ENCODE results near the gene KLRF2. TPM values are rescaled to one million over a fixed set of nuclear protein-coding genes. Genes with fewer than 3 reads are reported as not detected.

The KLRF2 gene
- polyA plus RNA-seq, 1 of the 3 experiments (the other 2 are of a cell fraction), result not detected

- TF ChIP-seq POLR2AphosphoS5 (IDR thresholded peaks at IDR 0.05; ENCODE audit: low read depth, low read length), result no peak
- TF ChIP-seq NRF1 (IDR thresholded peaks at IDR 0.05; ENCODE audit: low read depth, low read length), result no peak
- no peak for TF ChIP-seq GATA2 (CRISPR knock-in tag; IDR thresholded peaks at IDR 0.05)
- TF ChIP-seq USF1 (IDR thresholded peaks at IDR 0.05; ENCODE audit: borderline replicate concordance, low read depth), result no peak
- TF ChIP-seq SIN3A (IDR thresholded peaks at IDR 0.05; ENCODE audit: borderline replicate concordance, low read depth, low read length), result no peak
- TF ChIP-seq EZH2phosphoT487 (IDR thresholded peaks at IDR 0.05; ENCODE audit: borderline replicate concordance, low read depth), result no peak
These were observed 26.5 kb downstream of the KLRF2 start (continued) for GRCh38 chr12:9907769-9908168.

- Histone ChIP-seq H3K27ac (ENCODE audit: low read depth in 2 of 2, low read length in 1 of 2) (no peak overlapping the region), H3K4me3 (ENCODE audit: low read depth in 2 of 2, low read length in 1 of 2) (no peak overlapping the region), H3K9ac (no peak overlapping the region), H3K79me2 (ENCODE audit: insufficient read depth) (no peaks in the 10 kb centered on the region), H3F3A (replicated peaks; ENCODE audit: insufficient read depth) (no peaks in the 10 kb centered on the region), H3K4me2 (no peak overlapping the region), H3K36me3 (replicated peaks in 1 of 2; ENCODE audit: control insufficient read depth in 1 of 2, insufficient read depth in 2 of 2, low read length in 1 of 2) (no peaks in the 10 kb centered on the region), H3K27me3 (ENCODE audit: insufficient read depth) (no peaks in the 10 kb centered on the region), H2AFZ (ENCODE audit: low read depth) (no peak overlapping the region), H3K9me3 (no peaks in the 10 kb centered on the region), H3K9me2 (no peaks in the 10 kb centered on the region), H3K4me1 (ENCODE audit: control insufficient read depth in 1 of 2, insufficient read depth in 2 of 2, low read depth in 1 of 2, low read length in 1 of 2) (no peaks in the 10 kb centered on the region), H4K20me1 (ENCODE audit: insufficient read depth) (no peaks in the 10 kb centered on the region)
- 9% methylated on average over 4 of the region's 4 CpGs for WGBS (ENCODE audit: low lambda C conversion rate)
- ChIA-PET POLR2A (no interaction called here), CTCF (no interaction called here)
- DNase-seq, result no peak
- no peak for TF ChIP-seq FOXM1 (IDR thresholded peaks at IDR 0.05; ENCODE audit: low read depth)
- TF ChIP-seq EP300 (IDR thresholded peaks at IDR 0.05; ENCODE audit: borderline replicate concordance in 1 of 2, low read depth in 1 of 2, low read length in 1 of 2), result no peak
- no peak for TF ChIP-seq NRF1 (IDR thresholded peaks at IDR 0.05; ENCODE audit: low read depth, low read length)
- TF ChIP-seq USF2 (IDR thresholded peaks at IDR 0.05; ENCODE audit: borderline replicate concordance, low read depth, low read length), result no peak
These were observed 27.1 kb downstream of the KLRF2 start for GRCh38 chr12:9908350-9908749.

GRCh38 chr12:9909724-9910123 is 28.4 kb downstream of the KLRF2 start:
- no peaks in the 10 kb centered on the region for H3K79me2 ChIP-seq (ENCODE audit: insufficient read depth)
- DNase-seq, result no peak
- no peaks in the 10 kb centered on the region for H3K9me3 ChIP-seq
- ChIA-PET POLR2A (no interaction called here), CTCF (no interaction called here)
- no peaks in the 10 kb centered on the region for H3F3A ChIP-seq (replicated peaks; ENCODE audit: insufficient read depth)
- no peaks in the 10 kb centered on the region for H3K27me3 ChIP-seq (ENCODE audit: insufficient read depth)
- no peak overlapping the region for H3K4me3 ChIP-seq (ENCODE audit: low read depth in 2 of 2, low read length in 1 of 2)
- no peaks in the 10 kb centered on the region for H3K36me3 ChIP-seq (replicated peaks in 1 of 2; ENCODE audit: control insufficient read depth in 1 of 2, insufficient read depth in 2 of 2, low read length in 1 of 2)
- no peaks in the 10 kb centered on the region for H3K9me2 ChIP-seq
- H3K4me1 ChIP-seq (ENCODE audit: control insufficient read depth in 1 of 2, insufficient read depth in 2 of 2, low read depth in 1 of 2, low read length in 1 of 2), result no peaks in the 10 kb centered on the region
- no peak overlapping the region for H2AFZ ChIP-seq (ENCODE audit: low read depth)
- H3K27ac ChIP-seq (ENCODE audit: low read depth in 2 of 2, low read length in 1 of 2), result no peak overlapping the region
- H3K9ac ChIP-seq, result no peak overlapping the region
- no peaks in the 10 kb centered on the region for H4K20me1 ChIP-seq (ENCODE audit: insufficient read depth)
- no peak overlapping the region for H3K4me2 ChIP-seq
- no peak for TF ChIP-seq REST (IDR thresholded peaks at IDR 0.05; ENCODE audit: low read depth, low read length)
- TF ChIP-seq RCOR1 (IDR thresholded peaks at IDR 0.05; ENCODE audit: low read length), result no peak
- no peak for TF ChIP-seq GATA2 (CRISPR knock-in tag; IDR thresholded peaks at IDR 0.05)
- no peak for TF ChIP-seq RAD21 (IDR thresholded peaks at IDR 0.05; ENCODE audit: low read length)
- TF ChIP-seq MXI1 (IDR thresholded peaks at IDR 0.05; ENCODE audit: low read depth, low read length), result no peak
- no peak for TF ChIP-seq TEAD4 (IDR thresholded peaks at IDR 0.05; ENCODE audit: borderline replicate concordance, insufficient read depth)
- TF ChIP-seq EZH2phosphoT487 (IDR thresholded peaks at IDR 0.05; ENCODE audit: borderline replicate concordance, low read depth), result no peak
- TF ChIP-seq ZBTB33 (IDR thresholded peaks at IDR 0.05; ENCODE audit: borderline replicate concordance, low read depth), result no peak

Data from SK-N-SH (cell line).